ENCODE results near the gene PCCA.
"Not testable (repeated sequence)": the region's sequence is repeated elsewhere in the genome, so short reads cannot be mapped to it uniquely, and the experiment has no call there.

The PCCA gene

GRCh38 chr13:100139817-100140216 lies 50.9 kb downstream of the PCCA start:
- Histone ChIP-seq H3K4me1 (ENCODE audit: control insufficient read depth, insufficient read depth, low read length, unreplicated experiment) (no peaks in the 10 kb centered on the region), H3K36me3 (ENCODE audit: insufficient read depth, low read length) (peaks cover 3% of the 10 kb centered on the region; the same call in 1 of the 2 replicates), H3K79me2 (ENCODE audit: control insufficient read depth, insufficient read depth, low read length, unreplicated experiment) (no peaks in the 10 kb centered on the region), H3K4me3 (ENCODE audit: low read depth, low read length) (no peak overlapping the region), H3K27ac (ENCODE audit: low read depth, low read length) (no peak overlapping the region), H3K27me3 (ENCODE audit: insufficient read depth, low read length) (no peaks in the 10 kb centered on the region), H2AFZ (ENCODE audit: low read length, unreplicated experiment) (no peak overlapping the region)

GRCh38 chr13:100140441-100140840 lies 51.5 kb downstream of the PCCA start:
- no peak overlapping the region for H3K27ac ChIP-seq (ENCODE audit: low read depth, low read length)
- H3K4me3 ChIP-seq (ENCODE audit: low read depth, low read length), result no peak overlapping the region
- no peaks in the 10 kb centered on the region for H3K27me3 ChIP-seq (ENCODE audit: insufficient read depth, low read length)
- no peaks in the 10 kb centered on the region for H3K79me2 ChIP-seq (ENCODE audit: control insufficient read depth, insufficient read depth, low read length, unreplicated experiment)
- no peaks in the 10 kb centered on the region for H3K4me1 ChIP-seq (ENCODE audit: control insufficient read depth, insufficient read depth, low read length, unreplicated experiment)
- peaks cover 6% of the 10 kb centered on the region; the same call in 1 of the 2 replicates for H3K36me3 ChIP-seq (ENCODE audit: insufficient read depth, low read length)
- H2AFZ ChIP-seq (ENCODE audit: low read length, unreplicated experiment), result no peak overlapping the region

GRCh38 chr13:100141461-100141961 lies 52.6 kb downstream of the PCCA start:
- H3K36me3 ChIP-seq (ENCODE audit: insufficient read depth, low read length); H3K4me3 ChIP-seq (ENCODE audit: low read depth, low read length); H3K27ac ChIP-seq (ENCODE audit: low read depth, low read length); H2AFZ ChIP-seq (ENCODE audit: low read length, unreplicated experiment); H3K4me1 ChIP-seq (ENCODE audit: control insufficient read depth, insufficient read depth, low read length, unreplicated experiment); H3K27me3 ChIP-seq (ENCODE audit: insufficient read depth, low read length); H3K79me2 ChIP-seq (ENCODE audit: control insufficient read depth, insufficient read depth, low read length, unreplicated experiment): not testable (repeated sequence)

DNA sequence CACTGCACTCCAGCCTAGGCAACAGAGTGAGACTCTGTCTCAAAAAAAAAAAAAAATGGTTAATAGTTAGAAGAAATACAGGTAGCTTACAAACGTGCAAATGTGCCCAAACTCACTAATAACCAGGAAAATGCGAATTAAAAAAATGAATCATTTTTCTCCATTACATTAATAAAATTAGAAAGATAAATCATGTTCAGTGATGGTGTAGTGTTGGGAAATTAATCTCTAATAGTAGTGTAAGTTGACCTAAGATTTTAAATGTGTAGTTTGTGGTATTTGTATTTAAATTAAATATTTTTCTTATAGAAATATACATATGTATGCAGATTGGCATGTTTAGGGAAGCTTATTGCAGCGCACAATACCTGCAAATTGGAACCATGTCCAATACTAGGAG lies 57.6 kb downstream of the PCCA start:
- peaks cover 6% of the 10 kb centered on the region; the same call in 1 of the 2 replicates for H3K36me3 ChIP-seq (ENCODE audit: insufficient read depth, low read length)
- H2AFZ ChIP-seq (ENCODE audit: low read length, unreplicated experiment), result no peak overlapping the region
- H3K4me3 ChIP-seq (ENCODE audit: low read depth, low read length), result no peak overlapping the region
- H3K27ac ChIP-seq (ENCODE audit: low read depth, low read length), result no peak overlapping the region
- no peaks in the 10 kb centered on the region for H3K79me2 ChIP-seq (ENCODE audit: control insufficient read depth, insufficient read depth, low read length, unreplicated experiment)
- H3K4me1 ChIP-seq (ENCODE audit: control insufficient read depth, insufficient read depth, low read length, unreplicated experiment), result no peaks in the 10 kb centered on the region
- no peaks in the 10 kb centered on the region for H3K27me3 ChIP-seq (ENCODE audit: insufficient read depth, low read length)

- Histone ChIP-seq H3K4me1 (ENCODE audit: control insufficient read depth, insufficient read depth, low read length, unreplicated experiment) (no peaks in the 10 kb centered on the region), H3K79me2 (ENCODE audit: control insufficient read depth, insufficient read depth, low read length, unreplicated experiment) (no peaks in the 10 kb centered on the region), H2AFZ (ENCODE audit: low read length, unreplicated experiment) (no peak overlapping the region), H3K4me3 (ENCODE audit: low read depth, low read length) (no peak overlapping the region), H3K27me3 (ENCODE audit: insufficient read depth, low read length) (no peaks in the 10 kb centered on the region), H3K36me3 (ENCODE audit: insufficient read depth, low read length) (peaks cover 6% of the 10 kb centered on the region; the same call in 1 of the 2 replicates), H3K27ac (ENCODE audit: low read depth, low read length) (no peak overlapping the region)
Measured at GRCh38 chr13:100147825-100148224, 58.9 kb downstream of the PCCA start.

DNA sequence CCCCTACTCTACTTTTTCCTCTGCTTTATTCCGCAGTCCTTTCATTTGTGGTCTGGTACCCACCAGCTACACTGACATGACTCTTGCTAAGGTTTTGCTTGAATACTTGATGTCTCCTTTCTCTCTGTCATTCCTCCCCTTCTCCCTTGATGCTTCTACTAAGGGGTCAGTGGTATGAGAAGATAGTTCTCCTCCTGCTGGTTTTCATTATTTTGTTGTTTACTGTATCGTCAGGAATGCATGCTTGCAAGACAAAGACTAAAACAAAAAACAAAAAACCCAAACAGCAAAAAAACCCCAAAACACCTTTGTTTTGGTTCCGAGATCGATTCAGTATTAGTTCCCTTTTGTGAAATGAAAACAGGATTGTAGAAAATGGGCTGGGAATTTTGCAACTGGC lies 59.5 kb downstream of the PCCA start:
- H3K27me3 ChIP-seq (ENCODE audit: insufficient read depth, low read length), result no peaks in the 10 kb centered on the region
- peaks cover 6% of the 10 kb centered on the region; the same call in 1 of the 2 replicates for H3K36me3 ChIP-seq (ENCODE audit: insufficient read depth, low read length)
- H3K4me1 ChIP-seq (ENCODE audit: control insufficient read depth, insufficient read depth, low read length, unreplicated experiment), result no peaks in the 10 kb centered on the region
- no peaks in the 10 kb centered on the region for H3K79me2 ChIP-seq (ENCODE audit: control insufficient read depth, insufficient read depth, low read length, unreplicated experiment)
- no peak overlapping the region for H3K4me3 ChIP-seq (ENCODE audit: low read depth, low read length)
- no peak overlapping the region for H3K27ac ChIP-seq (ENCODE audit: low read depth, low read length)
- H2AFZ ChIP-seq (ENCODE audit: low read length, unreplicated experiment), result no peak overlapping the region

- Histone ChIP-seq H3K79me2 (ENCODE audit: control insufficient read depth, insufficient read depth, low read length, unreplicated experiment) (no peaks in the 10 kb centered on the region), H3K36me3 (ENCODE audit: insufficient read depth, low read length) (peaks cover 6% of the 10 kb centered on the region; the same call in 1 of the 2 replicates), H2AFZ (ENCODE audit: low read length, unreplicated experiment) (no peak overlapping the region), H3K4me3 (ENCODE audit: low read depth, low read length) (no peak overlapping the region), H3K4me1 (ENCODE audit: control insufficient read depth, insufficient read depth, low read length, unreplicated experiment) (no peaks in the 10 kb centered on the region), H3K27me3 (ENCODE audit: insufficient read depth, low read length) (no peaks in the 10 kb centered on the region), H3K27ac (ENCODE audit: low read depth, low read length) (no peak overlapping the region)
Measured at GRCh38 chr13:100149389-100149788, 60.5 kb downstream of the PCCA start.

- not testable (repeated sequence) for H2AFZ ChIP-seq (ENCODE audit: low read length, unreplicated experiment); H3K79me2 ChIP-seq (ENCODE audit: control insufficient read depth, insufficient read depth, low read length, unreplicated experiment); H3K4me1 ChIP-seq (ENCODE audit: control insufficient read depth, insufficient read depth, low read length, unreplicated experiment); H3K27ac ChIP-seq (ENCODE audit: low read depth, low read length); H3K27me3 ChIP-seq (ENCODE audit: insufficient read depth, low read length); H3K4me3 ChIP-seq (ENCODE audit: low read depth, low read length); H3K36me3 ChIP-seq (ENCODE audit: insufficient read depth, low read length)
Measured at GRCh38 chr13:100150711-100151110, 61.8 kb downstream of the PCCA start.

GRCh38 chr13:100154842-100155416 lies 66.0 kb downstream of the PCCA start:
- Histone ChIP-seq H2AFZ (ENCODE audit: low read length, unreplicated experiment) (no peak overlapping the region), H3K27ac (ENCODE audit: low read depth, low read length) (no peak overlapping the region), H3K4me3 (ENCODE audit: low read depth, low read length) (no peak overlapping the region), H3K4me1 (ENCODE audit: control insufficient read depth, insufficient read depth, low read length, unreplicated experiment) (peaks cover 8% of the 10 kb centered on the region), H3K36me3 (ENCODE audit: insufficient read depth, low read length) (no peaks in the 10 kb centered on the region; the same call in 1 of the 2 replicates), H3K79me2 (ENCODE audit: control insufficient read depth, insufficient read depth, low read length, unreplicated experiment) (no peaks in the 10 kb centered on the region), H3K27me3 (ENCODE audit: insufficient read depth, low read length) (no peaks in the 10 kb centered on the region)

DNA sequence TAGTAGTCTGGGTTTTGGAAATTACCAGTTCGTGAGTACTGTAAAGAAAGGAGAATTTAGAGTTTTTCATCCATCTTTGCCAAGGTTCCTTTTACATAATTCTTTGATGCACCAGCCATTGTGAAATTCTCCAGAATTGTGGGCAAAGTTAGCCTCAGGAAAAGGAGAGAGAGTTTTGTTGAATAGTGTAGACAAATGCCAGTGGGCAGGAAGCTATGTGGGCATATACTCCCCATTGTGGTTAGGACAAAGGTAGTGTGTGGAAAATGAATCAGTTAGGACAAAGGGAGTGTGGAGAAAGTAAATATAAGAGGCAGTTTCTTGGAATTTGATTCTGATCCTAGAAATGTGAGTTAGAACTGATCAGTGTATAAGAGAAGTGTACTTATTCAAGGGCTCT lies 67.9 kb downstream of the PCCA start:
- Histone ChIP-seq H3K27me3 (ENCODE audit: insufficient read depth, low read length) (no peaks in the 10 kb centered on the region), H3K4me1 (ENCODE audit: control insufficient read depth, insufficient read depth, low read length, unreplicated experiment) (peaks cover 8% of the 10 kb centered on the region), H3K27ac (ENCODE audit: low read depth, low read length) (no peak overlapping the region), H3K4me3 (ENCODE audit: low read depth, low read length) (no peak overlapping the region), H2AFZ (ENCODE audit: low read length, unreplicated experiment) (no peak overlapping the region), H3K36me3 (ENCODE audit: insufficient read depth, low read length) (no peaks in the 10 kb centered on the region; the same call in 1 of the 2 replicates), H3K79me2 (ENCODE audit: control insufficient read depth, insufficient read depth, low read length, unreplicated experiment) (no peaks in the 10 kb centered on the region)

- Histone ChIP-seq H3K79me2 (ENCODE audit: control insufficient read depth, insufficient read depth, low read length, unreplicated experiment) (no peaks in the 10 kb centered on the region), H3K4me3 (ENCODE audit: low read depth, low read length) (no peak overlapping the region), H3K27me3 (ENCODE audit: insufficient read depth, low read length) (no peaks in the 10 kb centered on the region), H2AFZ (ENCODE audit: low read length, unreplicated experiment) (no peak overlapping the region), H3K36me3 (ENCODE audit: insufficient read depth, low read length) (no peaks in the 10 kb centered on the region; the same call in 1 of the 2 replicates), H3K4me1 (ENCODE audit: control insufficient read depth, insufficient read depth, low read length, unreplicated experiment) (peaks cover 8% of the 10 kb centered on the region), H3K27ac (ENCODE audit: low read depth, low read length) (no peak overlapping the region)
Measured at GRCh38 chr13:100158569-100158968, 69.7 kb downstream of the PCCA start.
